HG03565 (cell line): ENCODE measurements around the gene MARCHF2.
A peak's percentile ranks its signal among the peaks of the same experiment; 100 is the strongest.

ENCODE experiments used
- ATAC-seq: cut with Tn5 transposase; IDR thresholded peaks from one replicate; pipeline ENCODE4 v1.9.1; 2021; ENCODE audit warnings: mild to moderate bottlenecking, moderate library complexity; ENCODE audit not compliant: unreplicated experiment

Gene MARCHF2

GRCh38 chr19:8386990-8387389, 26.1 kb upstream of the MARCHF2 start:
- ATAC-seq: no peak

GRCh38 chr19:8387688-8388611, 25.2 kb upstream of the MARCHF2 start:
- ATAC-seq: no peak

- no peak for ATAC-seq
Observed at GRCh38 chr19:8388612-8388958, 24.5 kb upstream of the MARCHF2 start.

GRCh38 chr19:8389891-8390616, 23.1 kb upstream of the MARCHF2 start, which contains the start of gene RAB11B:
Gene RAB11B, plus strand, starts transcription at chr19:8390360. Its CDS starts 57 bp downstream, at chr19:8390417.
- peak; percentile 84 for ATAC-seq

- peak; percentile 14 for ATAC-seq
Observed at GRCh38 chr19:8390617-8390981, 22.5 kb upstream of the MARCHF2 start.

- ATAC-seq: no peak
Observed at GRCh38 chr19:8391198-8392016, 21.7 kb upstream of the MARCHF2 start.

- ATAC-seq: no peak
Observed at GRCh38 chr19:8392017-8392591, 21.0 kb upstream of the MARCHF2 start.

GRCh38 chr19:8393192-8393870, 19.8 kb upstream of the MARCHF2 start:
- ATAC-seq: no peak

GRCh38 chr19:8393871-8394250, 19.2 kb upstream of the MARCHF2 start:
- no peak for ATAC-seq

- no peak for ATAC-seq
Observed at GRCh38 chr19:8395621-8396082, 17.5 kb upstream of the MARCHF2 start.

GRCh38 chr19:8396185-8396562, 16.9 kb upstream of the MARCHF2 start:
- no peak for ATAC-seq

- no peak for ATAC-seq
Observed at GRCh38 chr19:8396563-8397203, 16.4 kb upstream of the MARCHF2 start.

- no peak for ATAC-seq
Observed at GRCh38 chr19:8397271-8397670, 15.8 kb upstream of the MARCHF2 start.

- ATAC-seq: no peak
Observed at GRCh38 chr19:8397746-8398310, 15.3 kb upstream of the MARCHF2 start.

- ATAC-seq: no peak
Observed at GRCh38 chr19:8398311-8398771, 14.8 kb upstream of the MARCHF2 start.

GRCh38 chr19:8399681-8400188, 13.4 kb upstream of the MARCHF2 start:
- ATAC-seq: no peak

- ATAC-seq: no peak
Observed at GRCh38 chr19:8401981-8402411, 11.1 kb upstream of the MARCHF2 start.

GRCh38 chr19:8403098-8403819, 9.8 kb upstream of the MARCHF2 start:
- no peak for ATAC-seq

- ATAC-seq: no peak
Observed at GRCh38 chr19:8403820-8404109, 9.3 kb upstream of the MARCHF2 start.
